GM18867 (cell line): ENCODE measurements around the gene WSB1.
"Not testable (repeated sequence)": the region's sequence is repeated elsewhere in the genome, so short reads cannot be mapped to it uniquely, and the experiment has no call there.

Experiments
- ATAC-seq: cut with Tn5 transposase; IDR thresholded peaks from one replicate; pipeline ENCODE4 v1.9.1; 2021; ENCODE audit warnings: mild to moderate bottlenecking, moderate library complexity; ENCODE audit not compliant: unreplicated experiment

WSB1 gene

DNA sequence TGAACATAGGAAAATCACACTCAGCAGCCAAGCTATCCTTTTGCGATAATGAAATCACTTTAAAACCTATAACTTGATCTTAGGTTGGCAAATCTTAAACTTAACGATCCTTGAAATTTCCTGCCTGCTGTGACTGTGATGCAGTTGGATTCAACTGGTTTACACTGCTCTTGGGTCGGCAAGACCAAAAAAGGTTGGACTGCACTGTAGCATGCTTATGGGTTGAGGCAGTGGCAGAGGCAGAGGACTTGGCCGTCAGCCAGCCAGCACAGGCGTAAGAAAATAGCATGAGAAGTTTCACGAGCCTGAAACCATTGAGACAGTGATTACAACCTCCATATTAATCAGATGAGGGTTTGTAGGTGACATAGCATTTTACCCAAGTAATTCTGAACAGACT lies 21.4 kb downstream of the WSB1 start:
- no peak for ATAC-seq

DNA sequence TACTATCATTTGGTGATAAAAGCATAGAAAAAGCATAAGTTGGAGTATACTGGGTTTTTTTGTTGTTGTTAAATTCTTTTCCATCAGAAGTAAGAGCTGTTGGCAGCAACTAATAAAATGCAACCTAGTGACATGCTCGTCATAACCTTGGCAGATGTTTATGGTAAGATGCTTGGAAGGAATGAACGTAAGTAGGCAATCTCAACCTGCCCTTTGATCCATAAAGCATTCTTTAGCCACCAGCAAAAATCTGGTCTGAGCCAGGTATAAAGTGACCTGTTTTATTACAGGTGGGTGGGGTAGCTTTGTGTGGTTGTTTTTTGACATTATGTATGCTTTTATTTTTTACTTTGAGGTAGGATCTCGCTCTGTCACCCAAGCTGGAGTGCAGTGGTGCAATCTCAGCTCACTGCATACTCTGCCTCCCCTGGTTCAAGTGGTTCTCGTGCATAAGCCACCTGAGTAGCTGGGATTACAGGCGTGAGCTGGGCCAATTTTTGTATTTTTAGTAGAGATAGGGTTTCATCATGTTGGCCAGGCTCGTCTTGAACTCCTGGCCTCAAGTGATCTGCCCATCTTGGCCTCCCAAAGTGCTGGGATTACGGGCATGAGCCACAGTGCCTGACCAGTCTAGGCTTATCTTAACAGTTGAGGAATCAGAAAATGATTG lies 22.0 kb downstream of the WSB1 start:
- ATAC-seq, result no peak

DNA sequence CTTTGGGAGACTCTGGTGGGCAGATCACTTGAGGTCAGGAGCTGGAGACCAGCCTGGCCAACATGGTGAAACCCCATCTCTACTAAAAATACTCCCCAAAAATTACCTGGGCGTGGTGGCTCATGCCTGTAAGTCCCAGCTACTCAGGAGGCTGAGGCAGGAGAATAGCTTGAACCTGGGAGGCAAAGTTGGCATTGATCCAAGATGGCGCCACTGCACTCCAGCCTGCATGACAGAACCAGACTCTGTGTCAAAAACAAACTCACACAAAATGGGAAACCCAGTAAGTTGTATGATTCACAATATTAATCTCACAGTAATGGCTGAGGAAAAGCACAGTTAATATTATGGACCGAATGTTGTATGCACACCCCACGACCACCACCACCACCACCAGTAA lies 24.3 kb downstream of the WSB1 start:
- ATAC-seq, result no peak

DNA sequence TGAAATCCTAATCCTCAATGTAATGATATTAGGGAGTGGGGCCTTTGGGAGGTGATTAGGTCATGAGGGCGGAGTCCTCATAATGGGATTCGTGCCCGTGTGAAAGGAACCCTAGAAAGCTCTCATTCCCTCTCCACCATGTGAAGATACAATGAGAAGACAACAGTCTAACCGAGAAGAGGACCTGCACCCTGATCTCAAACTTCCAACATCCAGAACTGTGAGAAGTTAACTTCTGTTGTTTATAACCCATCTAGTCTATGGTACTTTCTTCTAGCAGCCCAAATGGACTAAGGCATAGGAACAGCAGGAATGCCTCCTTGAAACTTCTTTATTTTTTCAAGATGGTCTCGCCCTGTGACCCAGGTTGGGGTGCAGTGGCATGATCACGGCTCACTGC lies 24.7 kb downstream of the WSB1 start:
- ATAC-seq, result no peak

- no peak for ATAC-seq
Measured at GRCh38 chr17:27319541-27320221, 25.8 kb downstream of the WSB1 start.

- no peak for ATAC-seq
Measured at GRCh38 chr17:27320222-27320560, 26.3 kb downstream of the WSB1 start.

- ATAC-seq, result no peak
Measured at GRCh38 chr17:27321372-27321771, 27.5 kb downstream of the WSB1 start.

- no peak for ATAC-seq
Measured at GRCh38 chr17:27322026-27322425, 28.1 kb downstream of the WSB1 start.

DNA sequence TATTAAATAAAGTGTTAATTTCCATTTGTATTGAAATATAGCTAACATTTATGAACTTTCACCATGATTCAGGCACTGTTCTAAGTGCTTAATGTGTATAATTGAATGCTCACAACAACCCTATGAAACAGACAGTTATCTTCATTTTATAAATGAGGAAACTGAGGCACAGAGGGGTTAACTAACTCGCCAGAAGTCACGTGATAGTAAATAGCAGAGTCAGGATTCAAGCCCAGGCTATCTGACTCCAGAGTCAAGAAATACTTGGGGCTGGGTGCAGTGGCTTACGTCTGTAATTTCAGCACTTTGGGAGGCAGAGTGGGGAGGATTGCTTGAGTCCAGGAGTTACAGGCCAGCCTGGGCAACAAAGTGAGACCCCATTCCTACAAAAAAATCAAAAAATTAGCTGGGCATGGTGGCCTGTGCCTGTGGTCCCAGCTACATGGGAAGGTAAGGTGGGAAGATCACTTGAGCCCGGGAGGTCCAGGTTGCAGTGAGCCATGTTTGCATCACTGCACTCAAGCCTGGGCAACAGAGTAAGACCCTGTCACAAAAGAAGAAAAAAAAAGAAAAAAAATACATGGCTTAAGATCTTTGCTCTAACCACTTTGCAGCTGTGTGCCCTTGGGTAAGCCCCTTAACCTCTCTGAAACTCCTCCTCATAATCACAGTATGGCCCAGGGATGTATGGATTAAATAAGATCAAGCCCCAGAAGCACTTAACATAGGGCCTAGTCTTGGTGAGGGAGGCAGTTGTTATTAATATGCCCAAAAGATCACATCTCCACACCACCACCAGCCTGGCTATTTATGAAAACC lies 29.0 kb downstream of the WSB1 start:
- no peak for ATAC-seq

DNA sequence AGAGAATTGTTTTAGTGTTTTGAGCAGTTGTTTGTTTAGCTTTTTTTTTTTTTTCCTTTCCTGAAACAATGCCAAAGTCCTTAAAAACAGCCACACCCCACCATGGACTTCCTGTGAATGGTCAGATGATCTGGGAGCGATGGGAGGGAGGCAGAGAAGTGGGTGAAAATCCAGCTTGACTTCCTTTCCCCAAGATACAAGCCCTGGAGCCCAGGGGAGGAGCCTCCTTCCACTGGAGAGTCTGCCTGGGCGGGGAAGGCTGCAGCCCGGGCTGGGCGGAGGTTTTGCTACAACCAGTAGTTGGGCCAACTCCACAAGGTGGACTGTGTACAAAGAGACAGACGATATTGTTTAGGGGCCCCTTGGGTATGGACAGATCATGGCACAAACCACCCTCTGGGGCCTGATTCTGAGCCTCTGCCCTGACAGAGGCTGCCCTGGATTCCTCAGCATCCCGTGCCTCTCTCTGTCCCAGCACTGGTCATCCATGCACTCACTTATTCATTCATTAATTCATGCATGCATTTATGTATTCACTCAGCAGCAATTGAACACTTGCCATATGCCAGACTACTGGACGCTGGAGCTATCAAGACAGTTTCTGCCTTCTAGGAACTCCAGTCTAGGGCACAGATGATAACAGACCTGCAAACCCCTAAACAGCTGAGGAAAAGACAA lies 29.8 kb downstream of the WSB1 start:
- no peak for ATAC-seq

DNA sequence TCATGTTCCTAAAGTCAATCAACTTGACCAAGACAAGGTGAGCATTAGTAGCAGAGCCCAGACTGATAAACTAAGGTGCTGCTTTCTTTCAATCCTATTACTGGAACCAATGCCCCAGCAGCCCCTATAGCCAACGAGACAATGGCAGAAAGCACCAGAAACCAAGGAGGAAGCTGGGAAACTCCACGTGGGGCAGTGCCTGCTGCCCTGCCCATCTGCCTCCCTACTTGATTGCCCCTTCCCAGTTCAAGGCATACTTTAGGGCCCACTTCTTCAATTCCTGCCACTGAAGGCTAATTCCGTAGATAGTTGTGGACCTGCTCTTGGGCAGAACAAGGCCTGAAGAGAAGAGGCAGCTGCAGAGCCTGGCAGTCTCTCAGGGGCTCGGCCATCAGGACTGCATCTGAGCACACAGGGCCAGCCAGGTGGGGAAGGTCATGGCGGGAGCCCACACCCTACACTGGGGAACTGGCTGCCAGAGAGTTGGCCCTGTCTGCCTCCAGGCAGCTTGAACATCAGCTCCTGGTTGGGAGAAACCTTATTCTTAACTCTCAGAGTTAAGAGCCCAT lies 30.9 kb downstream of the WSB1 start:
- ATAC-seq, result no peak

GRCh38 chr17:27326051-27326450 lies 32.1 kb downstream of the WSB1 start:
- no peak for ATAC-seq

GRCh38 chr17:27326585-27326984 lies 32.7 kb downstream of the WSB1 start:
- no peak for ATAC-seq

DNA sequence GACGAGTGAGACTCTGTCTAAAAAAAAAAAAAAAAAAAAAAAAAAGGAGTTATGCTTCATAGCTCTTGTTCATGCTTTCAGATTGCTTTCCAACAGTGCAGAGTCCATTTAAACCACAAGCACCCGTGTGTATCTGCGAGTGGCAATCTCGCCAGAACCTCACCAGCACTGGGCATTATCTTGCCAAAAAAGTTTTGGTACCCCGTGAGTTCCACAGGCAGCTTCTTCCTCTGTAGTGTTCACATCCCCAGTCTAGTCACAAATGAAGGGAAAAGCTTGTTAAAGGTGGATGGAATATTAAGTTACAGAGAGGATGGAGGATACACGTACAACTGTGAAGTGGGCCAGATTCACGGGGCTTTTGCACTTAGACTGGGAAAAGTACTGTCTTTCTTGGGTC lies 33.5 kb downstream of the WSB1 start:
- ATAC-seq, result no peak

DNA sequence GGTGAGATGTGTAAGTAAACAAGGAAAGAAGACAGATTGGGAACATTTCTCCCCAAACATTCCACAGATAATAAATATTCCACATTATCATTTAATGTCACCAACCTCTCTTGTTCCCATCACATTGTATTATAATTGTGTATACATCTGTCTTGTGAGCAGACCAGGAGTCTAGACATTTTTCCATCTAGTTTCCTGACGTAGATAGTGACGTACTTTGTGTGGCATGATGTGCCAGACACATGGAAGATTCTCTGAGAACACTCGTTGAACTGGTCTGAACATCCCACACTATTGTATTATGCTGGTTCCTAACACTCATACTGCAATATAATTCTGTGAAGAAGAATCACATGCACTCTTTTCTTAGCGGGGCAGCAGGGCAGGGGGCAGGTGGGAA lies 34.0 kb downstream of the WSB1 start:
- no peak for ATAC-seq

DNA sequence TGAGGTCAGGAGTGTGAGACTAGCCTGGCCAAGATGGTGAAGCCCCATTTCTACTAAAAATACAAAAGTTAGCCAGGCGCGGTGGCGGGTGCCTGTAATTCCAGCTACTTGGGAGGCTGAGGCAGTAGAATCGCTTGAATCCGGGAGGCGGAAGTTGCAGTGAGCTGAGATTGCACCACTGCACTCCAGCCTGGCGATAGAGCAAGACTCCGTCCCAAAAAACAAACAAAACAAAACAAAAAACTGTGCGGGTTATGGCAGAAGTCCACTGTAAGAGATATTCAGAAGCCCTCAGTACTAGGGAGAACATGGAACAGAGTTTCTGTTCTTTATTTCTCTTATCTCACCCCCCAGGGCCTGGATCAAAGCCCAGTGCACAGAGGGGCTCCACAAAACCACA lies 34.8 kb downstream of the WSB1 start:
- not testable (repeated sequence) for ATAC-seq

GRCh38 chr17:27329146-27329805 lies 35.4 kb downstream of the WSB1 start:
- ATAC-seq, result no peak

- ATAC-seq, result no peak
Measured at GRCh38 chr17:27332047-27332393, 38.1 kb downstream of the WSB1 start.

- ATAC-seq, result peak; percentile 85
Measured at GRCh38 chr17:27332485-27333409, 38.8 kb downstream of the WSB1 start.
